IMR-90 (cell line): Measurements from ENCODE around the gene GSE1.

ENCODE experiments used
- CHD1 ChIP-seq: IDR thresholded peaks from 2 replicates; pipeline ENCODE4 v1.6.1; 2012; ENCODE audit warnings: low read depth, low read length, improper control_type of control experiment
- CTCF ChIP-seq: conservative IDR thresholded peaks from 2 replicates; pipeline ENCODE4 v1.5.1; 2012; ENCODE audit warnings: mild to moderate bottlenecking, low read depth, low read length, improper control_type of control experiment
- MAFK ChIP-seq: IDR thresholded peaks from 2 replicates; pipeline ENCODE4 v1.6.1; 2012; ENCODE audit warnings: low read depth, low read length, improper control_type of control experiment
- MXI1 ChIP-seq: IDR thresholded peaks from 2 replicates; pipeline ENCODE4 v1.6.1; 2012; ENCODE audit warnings: low read depth, mild to moderate bottlenecking, low read length, moderate library complexity, borderline replicate concordance
- POLR2A ChIP-seq: IDR thresholded peaks from 2 replicates; pipeline ENCODE4 v1.6.1; 2012; ENCODE audit warnings: mild to moderate bottlenecking, low read depth, low read length
- RAD21 ChIP-seq: IDR thresholded peaks from 2 replicates; pipeline ENCODE4 v1.6.1; 2012; ENCODE audit warnings: low read length, improper control_type of control experiment
- RCOR1 ChIP-seq: IDR thresholded peaks from 2 replicates; pipeline ENCODE4 v1.6.1; 2012; ENCODE audit warnings: mild to moderate bottlenecking, low read length, improper control_type of control experiment; ENCODE audit not compliant: insufficient replicate concordance
- RFX5 ChIP-seq: IDR thresholded peaks from 2 replicates; pipeline ENCODE4 v1.8.0; 2012; ENCODE audit warnings: low read depth, mild to moderate bottlenecking, low read length, moderate library complexity
- SMC3 ChIP-seq: fragments of 150-350 bp; IDR thresholded peaks from 2 replicates; pipeline ENCODE4 v1.6.1; 2016; ENCODE audit warnings: low read depth, mild to moderate bottlenecking, antibody characterized with exemption, low read length, moderate library complexity
- USF2 ChIP-seq: fragments of 150-350 bp; IDR thresholded peaks from 2 replicates; pipeline ENCODE4 v1.6.1; 2017; ENCODE audit warnings: mild to moderate bottlenecking, antibody characterized with exemption, low read length, low read depth
- TF ChIP-seq, protein P1 (sequence below): fragments of 150-350 bp; IDR thresholded peaks from 2 replicates; pipeline ENCODE4 v1.6.1; 2016; ENCODE audit warnings: low read depth, mild to moderate bottlenecking, low read length, moderate library complexity, borderline replicate concordance

DNA sequence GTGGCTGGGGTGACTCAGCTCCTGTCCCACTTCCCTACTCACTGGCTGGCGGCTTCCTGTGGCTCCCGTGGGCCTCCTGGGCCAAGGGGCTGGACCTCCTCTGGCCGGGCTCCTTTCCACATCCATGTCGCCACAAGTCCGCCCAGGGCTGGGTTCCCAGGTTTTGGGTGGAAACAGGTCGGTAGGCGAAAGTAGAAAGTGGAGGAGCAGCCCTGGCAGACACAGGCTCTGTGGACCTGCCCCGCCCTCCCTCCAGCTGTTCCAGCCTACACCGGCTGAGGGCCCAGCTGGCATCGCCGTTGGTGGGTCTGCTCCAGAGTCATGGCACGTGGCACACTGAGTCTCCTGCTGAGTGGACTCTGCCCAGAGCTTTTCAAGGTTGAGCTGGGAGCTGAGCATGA lies 28.7 kb downstream of the GSE1 start:
- no peak for TF ChIP-seq MAFK
- TF ChIP-seq, protein P1, sequence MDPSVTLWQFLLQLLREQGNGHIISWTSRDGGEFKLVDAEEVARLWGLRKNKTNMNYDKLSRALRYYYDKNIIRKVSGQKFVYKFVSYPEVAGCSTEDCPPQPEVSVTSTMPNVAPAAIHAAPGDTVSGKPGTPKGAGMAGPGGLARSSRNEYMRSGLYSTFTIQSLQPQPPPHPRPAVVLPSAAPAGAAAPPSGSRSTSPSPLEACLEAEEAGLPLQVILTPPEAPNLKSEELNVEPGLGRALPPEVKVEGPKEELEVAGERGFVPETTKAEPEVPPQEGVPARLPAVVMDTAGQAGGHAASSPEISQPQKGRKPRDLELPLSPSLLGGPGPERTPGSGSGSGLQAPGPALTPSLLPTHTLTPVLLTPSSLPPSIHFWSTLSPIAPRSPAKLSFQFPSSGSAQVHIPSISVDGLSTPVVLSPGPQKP, result no peak
- no peak for TF ChIP-seq RCOR1
- TF ChIP-seq CTCF, result no peak
- no peak for TF ChIP-seq RAD21
- TF ChIP-seq USF2, result no peak
- TF ChIP-seq MXI1, result no peak
- no peak for TF ChIP-seq SMC3
- no peak for TF ChIP-seq CHD1
- no peak for TF ChIP-seq RFX5
- no peak for TF ChIP-seq POLR2A
